HEK293T (cell line): ENCODE measurements around the gene MACROD1.

Experiments
- ARNT ChIP-seq: fragments of 450-650 bp; IDR thresholded peaks from 2 replicates; pipeline ENCODE4 v1.6.1; 2017; ENCODE audit warnings: mild to moderate bottlenecking
- BHLHE40 ChIP-seq: fragments of 450-650 bp; IDR thresholded peaks from 2 replicates; pipeline ENCODE4 v1.6.1; 2016; ENCODE audit warnings: mild to moderate bottlenecking, moderate library complexity, borderline replicate concordance
- ELF4 ChIP-seq: fragments of 450-650 bp; IDR thresholded peaks from 2 replicates; pipeline ENCODE4 v1.6.1; 2017; ENCODE audit warnings: antibody characterized with exemption
- FOXA1 ChIP-seq: fragments of 450-650 bp; IDR thresholded peaks from 2 replicates; pipeline ENCODE4 v1.6.1; 2016; ENCODE audit warnings: mild to moderate bottlenecking
- FOXK2 ChIP-seq: fragments of 450-650 bp; IDR thresholded peaks from 2 replicates; pipeline ENCODE4 v1.6.1; 2016; ENCODE audit warnings: mild to moderate bottlenecking
- FOXM1 ChIP-seq: fragments of 450-650 bp; IDR thresholded peaks from 2 replicates; pipeline ENCODE4 v1.6.1; 2017; ENCODE audit warnings: mild to moderate bottlenecking, borderline replicate concordance
- HDGF ChIP-seq: fragments of 450-650 bp; IDR thresholded peaks from 2 replicates; pipeline ENCODE4 v1.6.1; 2017; ENCODE audit warnings: antibody characterized with exemption, borderline replicate concordance
- LEF1 ChIP-seq: fragments of 450-650 bp; IDR thresholded peaks from 2 replicates; pipeline ENCODE4 v1.6.1; 2017; ENCODE audit warnings: mild to moderate bottlenecking, borderline replicate concordance
- NFRKB ChIP-seq: fragments of 450-650 bp; IDR thresholded peaks from 2 replicates; pipeline ENCODE4 v1.6.1; 2016; ENCODE audit warnings: mild to moderate bottlenecking, moderate library complexity
- SP1 ChIP-seq: fragments of 450-650 bp; IDR thresholded peaks from 2 replicates; pipeline ENCODE4 v1.6.1; 2017
- SUZ12 ChIP-seq: fragments of 450-650 bp; IDR thresholded peaks from 2 replicates; pipeline ENCODE4 v1.6.1; 2016; ENCODE audit warnings: mild to moderate bottlenecking
- TARDBP ChIP-seq: fragments of 450-650 bp; IDR thresholded peaks from 2 replicates; pipeline ENCODE4 v1.6.1; 2016
- ZNF384 ChIP-seq: fragments of 450-650 bp; IDR thresholded peaks from 2 replicates; pipeline ENCODE4 v1.6.1; 2016
- TF ChIP-seq, protein P1 (sequence below): fragments of 450-650 bp; IDR thresholded peaks from 2 replicates; pipeline ENCODE4 v1.6.1; 2016

DNA sequence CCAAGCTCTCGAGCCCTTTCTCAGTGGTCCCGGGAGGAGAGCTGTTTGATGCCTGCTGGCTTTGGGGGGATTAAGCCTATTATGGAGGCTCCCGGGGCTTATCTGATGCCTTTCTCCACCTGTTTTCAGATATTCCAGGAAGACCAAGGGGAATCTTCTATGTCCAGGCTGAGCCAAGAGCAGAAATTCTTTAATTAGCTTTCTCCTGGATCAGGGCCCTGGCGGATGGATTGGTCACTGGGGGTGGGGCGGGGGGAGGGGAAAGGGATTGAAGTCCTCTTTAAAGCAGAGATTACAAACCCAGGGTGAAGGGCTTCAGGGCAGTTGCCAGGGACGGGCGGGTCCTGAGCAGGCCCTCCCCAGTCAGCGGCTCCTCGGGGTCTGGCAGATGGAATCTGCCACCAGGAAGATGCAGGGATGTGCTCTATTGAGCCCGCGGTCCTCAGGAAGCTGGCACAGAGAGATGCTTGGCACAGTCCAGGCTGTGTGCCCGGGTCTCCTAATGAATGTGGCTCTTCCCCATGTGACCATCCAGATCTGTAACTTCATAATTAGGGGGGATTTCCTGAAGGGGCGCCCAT, 33.6 kb downstream of the MACROD1 start:
- TF ChIP-seq LEF1, result no peak
- no peak for TF ChIP-seq FOXA1
- no peak for TF ChIP-seq FOXK2
- TF ChIP-seq SUZ12, result no peak
- no peak for TF ChIP-seq TARDBP
- no peak for TF ChIP-seq ELF4
- TF ChIP-seq, protein P1, sequence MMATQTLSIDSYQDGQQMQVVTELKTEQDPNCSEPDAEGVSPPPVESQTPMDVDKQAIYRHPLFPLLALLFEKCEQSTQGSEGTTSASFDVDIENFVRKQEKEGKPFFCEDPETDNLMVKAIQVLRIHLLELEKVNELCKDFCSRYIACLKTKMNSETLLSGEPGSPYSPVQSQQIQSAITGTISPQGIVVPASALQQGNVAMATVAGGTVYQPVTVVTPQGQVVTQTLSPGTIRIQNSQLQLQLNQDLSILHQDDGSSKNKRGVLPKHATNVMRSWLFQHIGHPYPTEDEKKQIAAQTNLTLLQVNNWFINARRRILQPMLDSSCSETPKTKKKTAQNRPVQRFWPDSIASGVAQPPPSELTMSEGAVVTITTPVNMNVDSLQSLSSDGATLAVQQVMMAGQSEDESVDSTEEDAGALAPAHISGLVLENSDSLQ, result no peak
- TF ChIP-seq NFRKB, result no peak
- no peak for TF ChIP-seq ARNT
- TF ChIP-seq ZNF384, result no peak
- TF ChIP-seq FOXM1, result no peak
- TF ChIP-seq HDGF, result no peak
- no peak for TF ChIP-seq BHLHE40
- no peak for TF ChIP-seq SP1
